ENCODE results near the gene MYO5B. TPM values are rescaled to one million over a fixed set of nuclear protein-coding genes. Genes with fewer than 3 reads are reported as not detected.

Gene MYO5B
- total RNA-seq, 2 experiments from 2014 or later = not detected

DNA sequence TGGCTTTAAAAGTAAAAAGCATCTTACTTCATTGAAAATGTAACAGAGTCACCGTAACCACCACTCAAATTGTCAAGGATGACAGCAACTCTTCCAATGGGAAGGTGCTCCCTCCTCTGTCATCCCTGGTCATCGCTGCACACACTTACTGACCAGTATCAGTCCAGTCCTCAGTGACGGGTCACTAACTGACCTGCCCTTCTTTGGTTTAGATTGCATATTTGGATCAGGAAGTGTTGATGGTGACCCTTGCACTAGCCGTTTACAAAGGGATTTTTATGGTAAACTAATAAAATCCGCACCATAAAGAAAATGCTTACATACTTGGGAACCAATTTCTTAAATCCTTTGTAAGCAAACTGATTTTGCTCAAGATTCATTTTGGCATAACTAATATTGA lies 239.7 kb downstream of the MYO5B start:
- POLR2A ChIA-PET = no interaction called here
- DNase-seq (no peak), ATAC-seq (ENCODE audit: poor library complexity) (no peak)
- Mint-ChIP-seq H3K27me3 (peaks cover 5% of the 10 kb centered on the region), H3K36me3 (ENCODE audit: low read depth) (no peaks in the 10 kb centered on the region), H3K4me1 (ENCODE audit: low read depth) (peaks cover 47% of the 10 kb centered on the region), H3K4me3 (no peak overlapping the region), H3K9me3 (no peaks in the 10 kb centered on the region), H3K27ac (no peak overlapping the region)
- H3K4me1 ChIP-seq (ENCODE audit: insufficient read depth, low read length) = peaks cover 19% of the 10 kb centered on the region
- CTCF ChIA-PET = no interaction called here
- no peak overlapping the region for H3K27ac ChIP-seq (ENCODE audit: low read depth in 1 of 2, low read length in 2 of 2)
- no peaks in the 10 kb centered on the region for H3K9me3 ChIP-seq (ENCODE audit: control insufficient read depth in 1 of 2, insufficient read depth in 1 of 2, low read length in 2 of 2)
- intact Hi-C loops (cut with DNase I, micrococcal nuclease) = no loop called here
- no peaks in the 10 kb centered on the region for H3K27me3 ChIP-seq (ENCODE audit: control insufficient read depth in 1 of 2, insufficient read depth in 2 of 2, low read length in 2 of 2)
- H3K4me3 ChIP-seq (ENCODE audit: low read length) = no peak overlapping the region
- TF ChIP-seq, protein P1, sequence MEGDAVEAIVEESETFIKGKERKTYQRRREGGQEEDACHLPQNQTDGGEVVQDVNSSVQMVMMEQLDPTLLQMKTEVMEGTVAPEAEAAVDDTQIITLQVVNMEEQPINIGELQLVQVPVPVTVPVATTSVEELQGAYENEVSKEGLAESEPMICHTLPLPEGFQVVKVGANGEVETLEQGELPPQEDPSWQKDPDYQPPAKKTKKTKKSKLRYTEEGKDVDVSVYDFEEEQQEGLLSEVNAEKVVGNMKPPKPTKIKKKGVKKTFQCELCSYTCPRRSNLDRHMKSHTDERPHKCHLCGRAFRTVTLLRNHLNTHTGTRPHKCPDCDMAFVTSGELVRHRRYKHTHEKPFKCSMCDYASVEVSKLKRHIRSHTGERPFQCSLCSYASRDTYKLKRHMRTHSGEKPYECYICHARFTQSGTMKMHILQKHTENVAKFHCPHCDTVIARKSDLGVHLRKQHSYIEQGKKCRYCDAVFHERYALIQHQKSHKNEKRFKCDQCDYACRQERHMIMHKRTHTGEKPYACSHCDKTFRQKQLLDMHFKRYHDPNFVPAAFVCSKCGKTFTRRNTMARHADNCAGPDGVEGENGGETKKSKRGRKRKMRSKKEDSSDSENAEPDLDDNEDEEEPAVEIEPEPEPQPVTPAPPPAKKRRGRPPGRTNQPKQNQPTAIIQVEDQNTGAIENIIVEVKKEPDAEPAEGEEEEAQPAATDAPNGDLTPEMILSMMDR (IDR thresholded peaks at IDR 0.05) = no peak
- H3K36me3 ChIP-seq (ENCODE audit: insufficient read depth, low read length) = no peaks in the 10 kb centered on the region

DNA sequence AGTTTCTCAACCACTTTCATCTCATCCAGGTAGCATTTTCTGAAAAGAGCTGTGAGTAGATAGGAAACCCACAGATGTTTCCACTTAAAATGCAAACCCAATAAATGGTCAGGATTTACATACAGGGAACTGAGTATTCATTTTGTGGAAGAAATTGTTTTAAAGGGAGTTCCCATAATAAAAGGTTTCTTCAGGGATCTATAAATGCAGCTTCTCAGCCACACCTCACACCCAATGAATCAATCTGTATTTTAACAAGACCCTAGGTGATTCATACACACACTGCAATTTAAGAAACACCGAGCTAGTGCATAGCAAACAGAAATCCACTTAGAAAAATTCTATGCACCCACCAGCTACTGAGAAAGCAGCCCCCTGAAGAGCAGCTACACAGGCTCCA lies 241.6 kb downstream of the MYO5B start:
- no peaks in the 10 kb centered on the region for H3K27me3 ChIP-seq (ENCODE audit: control insufficient read depth in 1 of 2, insufficient read depth in 2 of 2, low read length in 2 of 2)
- H3K4me3 Mint-ChIP-seq = no peak overlapping the region
- POLR2A ChIA-PET = no interaction called here
- DNase-seq (no peak), ATAC-seq (ENCODE audit: poor library complexity) (no peak)
- H3K27ac ChIP-seq (ENCODE audit: low read depth in 1 of 2, low read length in 2 of 2) = no peak overlapping the region
- H3K9me3 Mint-ChIP-seq = no peaks in the 10 kb centered on the region
- no peaks in the 10 kb centered on the region for H3K9me3 ChIP-seq (ENCODE audit: control insufficient read depth in 1 of 2, insufficient read depth in 1 of 2, low read length in 2 of 2)
- no peak overlapping the region for H3K4me3 ChIP-seq (ENCODE audit: low read length)
- peaks cover 15% of the 10 kb centered on the region for H3K4me1 ChIP-seq (ENCODE audit: insufficient read depth, low read length)
- intact Hi-C loops (cut with DNase I, micrococcal nuclease) = no loop called here
- H3K27ac Mint-ChIP-seq = no peak overlapping the region
- CTCF ChIA-PET = no interaction called here
- no peaks in the 10 kb centered on the region for H3K36me3 ChIP-seq (ENCODE audit: insufficient read depth, low read length)
- no peaks in the 10 kb centered on the region for H3K36me3 Mint-ChIP-seq (ENCODE audit: low read depth)
- TF ChIP-seq, protein P1 (IDR thresholded peaks at IDR 0.05) = no peak
- H3K27me3 Mint-ChIP-seq = no peaks in the 10 kb centered on the region
- H3K4me1 Mint-ChIP-seq (ENCODE audit: low read depth) = peaks cover 41% of the 10 kb centered on the region

DNA sequence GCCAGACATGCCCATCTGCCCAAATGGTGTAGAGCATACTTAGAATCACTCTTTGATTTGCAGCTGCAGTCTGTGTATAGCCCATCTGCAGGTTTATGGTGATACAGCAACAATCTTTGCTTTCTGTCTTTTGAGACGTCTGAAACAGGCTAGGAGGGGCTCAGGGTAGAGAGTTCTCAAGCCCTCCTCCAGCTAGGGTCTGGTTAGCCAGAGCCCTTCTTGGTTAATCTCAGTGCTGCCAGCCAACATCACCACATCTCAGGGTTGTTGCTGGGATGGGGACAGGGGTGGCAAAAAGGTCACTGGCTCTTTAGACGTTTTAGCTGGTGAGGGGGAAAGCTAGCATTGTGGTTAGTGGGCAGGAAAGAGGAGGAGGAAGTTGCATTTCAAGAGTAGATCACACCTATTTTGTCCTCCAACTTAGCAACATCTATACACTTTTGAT lies 245.0 kb downstream of the MYO5B start:
- no peaks in the 10 kb centered on the region for H3K36me3 ChIP-seq (ENCODE audit: insufficient read depth, low read length)
- DNase-seq (peak in 4 of 14 experiments; percentile 17 to 46 (median 18)), ATAC-seq (ENCODE audit: poor library complexity) (peak; percentile 79)
- Mint-ChIP-seq H3K9me3 (no peaks in the 10 kb centered on the region), H3K36me3 (ENCODE audit: low read depth) (no peaks in the 10 kb centered on the region), H3K4me1 (ENCODE audit: low read depth) (peaks cover 46% of the 10 kb centered on the region), H3K27ac (peak overlapping the region; percentile 79), H3K4me3 (peak overlapping the region; percentile 52), H3K27me3 (no peaks in the 10 kb centered on the region)
- TF ChIP-seq, protein P1 (IDR thresholded peaks at IDR 0.05) = no peak
- ChIA-PET CTCF (no interaction called here), POLR2A (interaction anchor here (1.1 to 1.3 kb wide), 2 partner anchors 11 to 128 kb away, joined by 3 read pairs; no protein-coding TSS in a partner anchor)
- no peak overlapping the region for H3K27ac ChIP-seq (ENCODE audit: low read depth in 1 of 2, low read length in 2 of 2)
- H3K4me1 ChIP-seq (ENCODE audit: insufficient read depth, low read length) = peaks cover 16% of the 10 kb centered on the region
- no peaks in the 10 kb centered on the region for H3K27me3 ChIP-seq (ENCODE audit: control insufficient read depth in 1 of 2, insufficient read depth in 2 of 2, low read length in 2 of 2)
- H3K9me3 ChIP-seq (ENCODE audit: control insufficient read depth in 1 of 2, insufficient read depth in 1 of 2, low read length in 2 of 2) = no peaks in the 10 kb centered on the region
- intact Hi-C loops (cut with DNase I, micrococcal nuclease) = loop anchor here in 1 of 2 experiments (5.0 kb wide), 1 partner anchor 407 kb away; no protein-coding TSS in a partner anchor
- H3K4me3 ChIP-seq (ENCODE audit: low read length) = no peak overlapping the region
